ENCODE data around the gene CARM1.

DNA sequence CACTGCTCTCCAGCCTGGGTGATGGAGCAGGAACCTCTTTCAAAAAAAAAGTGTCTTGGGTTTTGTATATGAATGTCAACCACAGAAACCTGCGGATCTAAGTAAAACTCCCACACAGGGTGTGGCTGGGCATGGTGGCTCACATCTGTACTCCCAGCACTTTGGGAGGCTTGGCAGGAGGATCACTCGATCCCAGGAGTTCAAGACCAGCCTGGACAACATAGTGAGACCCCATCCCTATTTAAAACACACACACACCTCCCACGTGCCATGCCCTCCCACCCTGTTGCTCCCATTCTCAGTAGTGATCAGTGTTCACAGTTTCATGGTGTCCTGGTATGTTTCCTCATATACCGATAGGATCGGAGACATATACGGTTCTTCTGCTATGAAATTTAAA, 44.5 kb upstream of the CARM1 start:
- no peak for TF ChIP-seq CTCF (IDR thresholded peaks at IDR 0.05; ENCODE audit: low read length)
- no peak for TF ChIP-seq EZH2 (optimal IDR thresholded peaks at IDR 0.05; ENCODE audit: low read depth, low read length)
- TF ChIP-seq EZH2phosphoT487 (IDR thresholded peaks at IDR 0.05; ENCODE audit: low read length): no peak

Data from MM.1S (cell line).